Measurements from ENCODE around the gene GPR183.

GPR183 gene, protein sequence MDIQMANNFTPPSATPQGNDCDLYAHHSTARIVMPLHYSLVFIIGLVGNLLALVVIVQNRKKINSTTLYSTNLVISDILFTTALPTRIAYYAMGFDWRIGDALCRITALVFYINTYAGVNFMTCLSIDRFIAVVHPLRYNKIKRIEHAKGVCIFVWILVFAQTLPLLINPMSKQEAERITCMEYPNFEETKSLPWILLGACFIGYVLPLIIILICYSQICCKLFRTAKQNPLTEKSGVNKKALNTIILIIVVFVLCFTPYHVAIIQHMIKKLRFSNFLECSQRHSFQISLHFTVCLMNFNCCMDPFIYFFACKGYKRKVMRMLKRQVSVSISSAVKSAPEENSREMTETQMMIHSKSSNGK

DNA sequence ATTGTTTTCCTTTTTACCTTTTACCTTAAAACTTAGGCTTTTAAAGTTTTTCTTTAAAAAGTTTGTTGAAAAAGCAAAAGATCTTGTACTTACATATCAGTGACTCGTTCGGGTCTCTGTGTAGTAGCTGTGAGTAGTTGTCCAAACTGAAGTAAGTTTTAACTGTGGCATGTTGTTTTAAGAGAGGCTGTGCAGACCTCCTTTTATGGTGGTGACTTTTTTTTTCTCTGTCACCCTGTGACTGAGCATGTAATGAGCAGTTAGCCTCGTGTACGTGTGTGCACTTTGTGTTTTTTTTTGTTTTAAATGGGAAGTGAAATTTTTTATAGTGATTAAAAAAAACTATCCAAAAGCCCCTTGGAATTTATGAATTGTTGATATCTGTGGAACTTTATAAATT lies at the start of gene GPR183:
Gene GPR183 (minus strand): TSS at position 153 of the 400 bp plus-strand sequence. CDS start 11,254 bp downstream, outside the sequence.
- peak; percentile 54 for DNase-seq

DNA sequence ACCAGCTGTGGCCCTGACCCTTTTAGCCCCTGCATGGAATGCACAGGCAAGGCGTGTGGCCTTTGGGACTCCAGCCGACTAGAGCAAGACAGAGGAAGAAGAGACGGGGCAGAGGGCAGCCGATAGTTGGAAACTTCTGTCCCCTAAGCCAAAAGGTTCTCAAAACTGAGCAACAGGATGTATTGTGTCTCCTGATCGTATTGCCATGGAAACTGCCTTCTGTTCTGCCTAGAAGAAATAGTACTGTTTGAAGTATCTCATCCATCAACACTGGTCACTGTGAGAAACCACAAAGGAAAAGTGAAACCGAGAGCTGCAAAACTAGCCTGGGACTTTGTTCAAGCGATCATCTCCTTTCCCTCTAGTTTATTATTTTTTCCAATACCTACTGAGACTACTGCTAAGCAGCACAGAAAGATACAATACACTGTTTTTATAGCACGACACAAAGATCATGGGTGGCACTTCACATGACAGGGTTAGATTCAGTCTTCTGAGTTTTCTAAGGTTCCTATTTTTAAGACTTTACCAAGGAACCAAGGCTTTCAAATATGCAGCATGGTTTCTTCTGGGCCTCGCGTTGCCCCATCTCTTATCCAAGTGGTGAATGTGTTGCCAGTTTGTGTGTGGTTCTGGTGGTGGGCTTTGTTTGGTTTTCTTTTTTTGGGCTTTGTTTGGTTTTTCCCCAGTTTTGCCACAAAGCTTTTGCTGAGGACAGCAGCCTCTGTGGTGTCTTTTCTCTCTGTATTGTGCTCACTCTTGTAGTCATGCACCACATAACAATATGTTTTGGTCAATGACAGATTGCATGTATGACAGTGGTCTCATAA lies 49.3 kb upstream of the GPR183 start:
- DNase-seq, result peak; percentile 58

DNA sequence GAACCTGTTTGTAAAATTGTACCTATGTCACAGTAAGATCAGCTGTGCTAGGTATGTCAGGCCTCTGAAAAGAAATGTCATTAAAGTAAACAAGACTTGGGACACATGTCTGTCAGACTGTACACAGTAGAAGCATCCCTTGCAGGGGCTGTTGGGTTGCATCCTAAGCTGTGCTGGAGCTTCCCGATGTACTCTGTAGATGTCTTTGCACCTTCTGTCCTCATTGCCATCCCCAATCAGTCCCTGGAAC lies 48.7 kb upstream of the GPR183 start:
- no peak for DNase-seq

DNA sequence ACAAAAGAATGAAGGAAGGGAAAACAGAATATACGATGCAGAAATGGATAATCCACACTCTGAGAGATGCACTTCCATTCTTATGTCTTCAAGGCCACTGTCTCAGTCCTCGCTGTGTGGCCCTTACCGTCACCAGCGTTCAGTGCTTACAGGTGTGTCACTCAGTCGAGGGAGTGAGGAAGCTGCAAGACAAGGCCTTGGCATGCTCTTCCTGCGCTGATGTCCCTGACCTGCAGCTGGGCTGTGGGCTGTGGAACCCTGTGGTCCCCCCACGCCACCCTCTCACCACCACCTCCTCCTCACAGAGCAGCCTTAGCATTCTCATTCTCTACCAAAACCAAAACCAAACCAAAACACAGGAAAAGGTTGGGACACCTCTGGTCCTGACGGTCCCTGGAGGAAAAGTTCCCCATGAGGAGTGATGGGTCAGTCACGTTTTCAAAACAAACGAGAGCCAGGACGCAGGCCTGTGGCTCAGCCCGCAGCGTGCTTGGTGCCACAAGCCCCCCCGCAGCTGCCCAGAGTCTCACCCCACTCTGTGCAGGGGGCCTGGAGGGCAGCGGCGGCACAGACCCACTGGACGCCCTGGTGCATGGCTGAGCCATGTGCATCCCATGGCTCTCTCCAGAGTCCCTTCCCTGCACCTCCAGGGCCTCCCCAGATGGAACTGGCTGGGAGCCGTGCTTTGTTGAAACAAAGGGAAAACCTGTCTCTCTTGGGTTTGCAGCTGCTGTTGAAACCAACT lies 48.2 kb upstream of the GPR183 start:
- peak; percentile 53 for DNase-seq

DNA sequence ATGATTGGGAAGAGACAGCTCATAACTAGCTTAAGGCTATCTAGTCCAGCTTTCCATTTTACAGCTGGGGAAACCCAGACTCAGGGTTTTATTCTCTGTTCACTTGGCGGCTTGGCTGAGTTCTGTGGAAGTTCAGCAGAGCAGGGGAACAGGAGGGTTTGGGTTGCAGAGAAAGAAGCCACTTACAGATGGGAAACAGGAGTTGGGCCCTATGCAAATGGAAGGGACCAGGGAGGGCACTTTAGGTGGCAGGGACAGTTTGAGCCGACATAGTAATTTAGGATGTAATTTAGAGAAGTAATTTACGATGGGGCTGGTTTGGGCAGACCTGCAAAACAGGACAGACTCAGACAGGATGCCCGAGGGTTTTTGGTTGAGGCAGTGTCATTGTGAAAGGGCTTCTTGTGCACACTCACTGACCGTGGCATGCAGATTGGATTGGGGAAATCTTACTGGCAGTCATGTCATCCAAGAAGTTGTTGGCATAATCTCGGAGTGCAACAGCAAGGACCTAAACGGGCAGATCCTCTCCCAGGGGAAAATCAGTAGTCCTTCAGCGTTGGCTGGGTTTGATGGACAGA lies 47.3 kb upstream of the GPR183 start:
- peak; percentile 53 for DNase-seq

DNA sequence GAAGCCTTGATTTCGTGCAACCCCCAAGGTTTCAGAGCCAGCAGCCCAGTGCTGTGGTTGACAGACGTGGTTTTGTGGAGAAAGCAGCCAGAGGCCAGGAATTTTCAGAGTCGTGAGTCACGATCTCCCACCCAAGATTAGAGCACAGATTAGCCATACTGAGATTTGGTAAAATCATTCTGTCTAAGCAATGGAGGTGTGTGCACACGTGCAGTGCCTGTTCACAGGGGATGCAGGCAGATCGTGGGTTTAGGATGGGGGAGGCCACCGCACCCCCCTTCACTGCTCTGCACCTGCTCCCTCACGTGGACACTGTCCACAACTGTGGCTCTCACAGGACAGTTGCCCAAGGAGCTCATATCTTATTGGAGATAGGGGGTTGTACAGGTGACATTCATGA lies 46.6 kb upstream of the GPR183 start:
- DNase-seq, result peak; percentile 43

DNA sequence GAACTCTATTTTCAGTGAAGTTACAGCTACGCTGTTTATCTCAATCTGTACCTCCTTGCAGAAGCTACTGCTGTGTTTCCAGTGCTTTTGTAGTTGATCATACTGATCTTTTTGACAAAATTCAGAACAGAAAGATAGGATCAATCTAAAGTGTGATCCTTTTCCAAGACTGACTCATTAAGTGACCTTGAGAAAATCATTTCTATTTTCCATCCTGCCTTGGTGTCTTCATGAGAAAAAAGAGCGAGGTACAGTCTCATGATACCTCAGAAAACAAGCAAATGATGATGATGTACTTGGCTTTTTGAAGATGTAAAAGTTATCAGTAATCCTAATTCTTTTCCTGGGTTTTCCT lies 46.0 kb upstream of the GPR183 start:
- no peak for DNase-seq

DNA sequence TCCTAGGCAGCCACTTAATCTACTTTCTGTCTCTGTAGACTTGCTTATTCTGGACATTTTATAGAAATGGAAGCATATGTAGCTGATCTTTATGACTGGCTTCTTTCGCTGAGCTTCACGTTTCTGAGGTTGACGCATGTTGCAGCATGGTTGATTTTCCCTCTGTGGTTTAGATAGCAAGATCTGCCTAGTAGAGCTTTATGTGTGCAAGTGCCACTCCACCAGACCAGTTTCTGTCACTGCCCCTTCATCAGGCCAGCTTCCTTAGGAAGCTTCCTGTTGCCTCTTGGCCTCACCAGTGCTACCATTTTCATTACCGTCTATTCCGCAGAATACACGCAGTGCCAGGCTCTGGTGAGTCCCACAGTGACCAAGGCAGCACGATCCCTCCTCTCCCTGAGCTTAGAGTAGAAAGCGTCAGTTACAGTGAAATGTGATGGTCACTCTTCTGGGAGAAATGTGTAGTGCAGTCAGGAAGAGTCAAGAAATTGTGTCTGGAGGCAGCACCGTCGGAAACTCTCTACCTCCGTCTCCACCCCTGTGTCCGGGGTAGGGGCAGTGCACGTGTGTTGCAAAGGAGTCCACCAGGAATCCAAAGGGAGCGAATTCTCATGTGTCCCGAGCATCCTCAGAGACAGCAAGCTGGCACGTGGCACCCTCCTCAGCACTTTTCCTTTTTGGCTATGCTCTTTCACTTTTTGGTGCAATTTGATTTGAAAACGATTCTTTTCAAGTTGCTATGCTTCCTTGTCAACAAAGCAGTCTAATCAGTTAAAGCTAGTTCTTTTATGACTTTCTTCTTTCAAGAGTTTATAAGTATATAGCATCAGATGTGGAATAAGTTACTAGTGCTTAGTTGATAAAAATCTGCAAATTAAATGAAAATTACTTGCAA lies 45.4 kb upstream of the GPR183 start:
- DNase-seq, result peak; percentile 46

DNA sequence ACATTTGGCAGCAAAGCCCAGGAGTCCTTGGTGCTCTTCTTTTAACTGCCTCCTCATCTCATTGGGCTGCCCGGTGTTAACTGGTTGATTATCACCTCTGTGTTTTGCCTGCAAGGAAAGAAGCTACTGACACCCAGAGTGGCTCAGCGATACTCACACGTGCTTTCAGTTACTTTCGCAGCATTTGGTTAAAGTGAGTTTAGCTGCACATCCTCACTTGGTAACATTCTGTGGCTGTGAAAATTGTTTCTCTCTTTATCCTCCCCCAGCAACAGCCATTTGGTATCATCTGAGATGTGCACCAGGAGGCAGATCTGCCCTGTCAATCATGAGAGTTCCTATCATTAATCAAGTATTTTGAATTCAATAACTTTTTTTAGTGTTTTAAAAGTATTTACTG lies 44.6 kb upstream of the GPR183 start:
- DNase-seq, result peak; percentile 63

DNA sequence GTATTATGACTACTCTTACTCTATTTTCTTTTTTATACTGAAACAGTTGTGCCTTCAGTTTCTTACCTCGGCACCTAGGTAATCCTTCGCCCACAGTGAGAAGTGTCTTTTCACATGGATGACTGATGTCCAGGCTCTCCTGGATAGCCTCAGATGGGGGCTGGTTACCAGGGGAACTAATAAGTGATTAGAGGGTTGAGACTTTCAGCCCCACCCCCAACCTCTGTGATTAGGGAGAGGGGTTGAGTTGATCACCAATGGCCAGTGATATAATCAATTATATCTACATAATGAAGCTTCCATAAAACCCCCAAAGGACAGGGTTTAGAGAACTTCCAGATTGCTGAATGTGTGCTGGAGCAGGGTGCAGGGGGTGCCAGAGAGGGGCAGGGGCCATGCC lies 43.0 kb upstream of the GPR183 start:
- no peak for DNase-seq

DNA sequence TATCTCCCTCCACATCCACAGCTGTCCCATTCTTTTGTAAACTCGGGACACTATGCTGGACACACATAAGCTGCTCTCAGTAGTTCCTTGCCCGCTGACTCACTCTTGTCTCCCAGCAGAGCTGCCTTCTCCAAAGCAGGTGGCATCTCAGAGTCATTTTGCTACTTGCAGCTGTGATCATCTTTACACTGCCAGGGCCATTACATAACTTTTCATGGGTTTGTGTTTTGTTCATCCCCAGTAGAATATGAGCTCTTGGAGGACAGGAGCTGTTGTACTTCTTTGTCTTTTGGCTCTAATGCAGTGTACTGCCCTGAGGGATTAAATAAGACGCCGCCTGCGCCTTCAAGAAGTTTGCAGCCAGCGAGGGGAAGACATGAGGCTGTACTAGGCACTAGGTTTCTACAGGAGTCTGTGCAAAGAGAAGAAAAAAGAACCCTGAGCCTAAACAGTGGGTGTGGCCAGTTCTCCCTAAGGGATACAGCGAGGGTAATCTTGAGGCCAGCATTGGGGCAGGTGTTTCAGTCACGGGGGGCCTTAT lies 40.8 kb upstream of the GPR183 start:
- DNase-seq, result no peak

DNA sequence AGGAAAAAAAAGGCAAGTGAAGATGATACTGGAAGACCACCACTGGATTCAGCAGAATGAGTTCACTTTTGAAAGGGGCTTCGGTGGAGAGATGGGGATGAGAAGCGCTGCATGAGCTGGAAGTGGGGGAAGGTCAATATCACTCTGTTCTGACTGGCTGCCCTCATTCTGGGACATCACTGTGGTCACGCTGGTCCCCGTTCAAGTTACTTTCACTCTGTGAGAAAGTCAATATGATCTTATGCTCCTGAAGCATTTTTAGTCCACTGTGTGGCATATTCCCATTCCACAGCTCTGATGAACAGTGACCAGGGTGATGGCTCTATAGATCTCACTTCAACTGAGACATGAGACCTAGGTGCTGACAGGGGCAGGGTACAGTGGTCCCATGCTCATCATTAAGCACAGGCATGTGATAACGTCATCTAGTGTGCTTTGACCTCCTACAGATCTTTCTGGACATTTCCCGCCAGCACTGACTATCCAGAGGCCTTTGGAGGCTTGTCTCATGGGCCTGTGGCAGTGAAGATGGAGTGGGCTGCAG lies 40.2 kb upstream of the GPR183 start:
- DNase-seq, result no peak

DNA sequence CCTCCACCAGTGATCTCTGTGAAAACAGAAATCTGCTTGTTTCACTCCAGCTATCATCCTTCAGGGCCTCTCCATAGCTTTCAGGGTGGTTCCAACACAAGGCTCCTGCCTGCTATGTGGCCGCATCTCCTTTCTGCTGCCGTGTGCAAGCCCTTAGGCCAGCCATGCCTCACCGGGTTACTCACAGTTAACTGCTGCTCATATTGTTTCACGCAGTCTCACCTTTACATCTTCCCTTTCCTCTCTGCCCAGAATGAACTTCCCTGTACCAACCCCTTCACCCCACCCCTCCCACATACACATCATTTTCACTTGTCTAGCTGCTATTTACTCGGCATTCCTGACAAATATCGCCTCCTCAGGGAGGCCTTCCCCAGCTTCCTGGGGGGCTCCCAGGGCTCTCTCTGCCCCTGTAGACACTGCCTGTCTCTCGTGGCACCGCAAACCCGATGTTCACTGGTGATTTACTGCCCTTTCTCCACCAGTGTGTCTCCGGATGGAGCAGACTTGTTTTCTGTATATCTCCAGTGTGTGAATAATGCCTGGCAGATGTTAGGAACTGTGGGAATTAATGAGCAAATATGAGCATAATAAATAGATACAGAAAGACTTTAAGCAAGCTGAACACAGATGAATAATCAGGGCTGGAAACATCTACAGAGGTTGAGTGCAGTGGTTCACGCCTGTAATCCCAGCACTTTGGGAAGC lies 39.3 kb upstream of the GPR183 start:
- no peak for DNase-seq

DNA sequence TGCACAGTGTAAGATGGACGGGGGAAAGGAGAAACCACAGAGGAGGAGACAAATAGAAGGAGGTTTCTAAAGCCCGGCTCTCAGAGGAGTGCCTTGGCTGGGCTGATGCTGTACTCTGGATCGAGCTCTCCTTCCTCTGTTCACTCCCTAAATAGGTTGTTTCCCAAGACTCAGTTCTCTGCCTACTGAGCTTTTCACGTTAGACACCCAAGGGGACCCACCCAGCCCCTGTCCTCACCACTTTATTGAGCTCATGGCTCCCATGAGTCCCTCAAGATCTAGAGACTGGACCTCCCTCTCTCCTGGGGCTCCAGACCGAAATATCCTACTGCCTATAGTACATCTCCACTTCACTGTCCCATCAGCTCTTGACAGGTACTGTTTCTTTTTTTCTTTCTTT lies 38.1 kb upstream of the GPR183 start:
- no peak for DNase-seq

DNA sequence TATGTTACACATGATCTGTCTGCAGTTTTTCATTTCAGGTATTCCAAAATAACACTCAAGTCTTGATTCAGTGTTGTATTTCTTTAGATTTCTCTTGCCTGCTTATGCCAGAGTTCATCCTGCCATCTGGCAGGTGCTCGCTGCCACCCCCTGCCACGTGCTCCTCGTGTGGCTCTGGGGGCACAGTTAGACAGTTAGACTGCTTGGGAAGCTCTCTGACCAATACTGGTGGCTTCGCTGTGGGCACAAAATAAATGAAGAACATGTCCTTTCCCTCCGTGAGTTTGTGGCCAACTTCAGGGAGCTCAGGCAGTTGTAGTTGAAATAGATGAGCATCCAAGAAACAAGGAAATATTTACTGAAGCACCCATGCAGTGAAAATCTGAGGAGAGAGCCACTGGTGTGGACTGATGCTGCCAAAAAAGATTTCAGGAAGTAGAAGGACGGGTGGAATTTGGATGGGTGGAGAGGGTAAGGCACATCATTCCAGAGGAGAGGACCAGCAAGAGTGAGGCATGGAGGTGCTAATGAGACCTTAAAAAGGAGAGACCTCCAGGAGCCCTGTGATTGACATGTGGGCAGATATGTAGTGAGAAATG lies 37.5 kb upstream of the GPR183 start:
- no peak for DNase-seq

DNA sequence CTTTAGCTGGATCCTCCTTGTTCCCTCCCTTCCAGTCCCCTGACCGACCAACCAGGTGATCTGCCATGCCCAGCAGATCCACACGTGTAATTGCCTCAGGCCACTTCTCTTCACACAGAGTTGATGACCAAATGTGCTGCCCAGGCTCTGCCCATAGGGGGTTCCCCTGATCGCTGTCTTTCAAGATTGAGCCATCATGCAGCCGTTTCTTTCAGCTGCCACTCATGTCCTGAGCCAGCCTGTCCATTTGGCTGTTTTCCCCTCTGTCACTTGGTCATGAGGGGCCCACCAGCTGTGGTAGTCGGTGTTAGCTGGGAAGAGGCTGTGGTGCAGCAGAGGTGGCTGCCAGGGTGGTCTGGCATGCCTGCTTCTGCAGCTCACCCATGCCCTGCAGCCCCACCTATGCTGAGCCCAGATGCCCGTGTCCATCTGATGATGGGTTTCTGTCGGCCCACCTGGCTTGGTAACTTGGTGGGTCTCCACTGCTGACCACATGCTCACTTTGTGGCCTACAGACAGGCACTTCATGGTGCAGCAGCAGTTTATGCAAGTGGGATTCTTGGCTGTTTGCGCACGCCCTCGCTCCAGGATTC lies 35.6 kb upstream of the GPR183 start:
- no peak for DNase-seq

DNA sequence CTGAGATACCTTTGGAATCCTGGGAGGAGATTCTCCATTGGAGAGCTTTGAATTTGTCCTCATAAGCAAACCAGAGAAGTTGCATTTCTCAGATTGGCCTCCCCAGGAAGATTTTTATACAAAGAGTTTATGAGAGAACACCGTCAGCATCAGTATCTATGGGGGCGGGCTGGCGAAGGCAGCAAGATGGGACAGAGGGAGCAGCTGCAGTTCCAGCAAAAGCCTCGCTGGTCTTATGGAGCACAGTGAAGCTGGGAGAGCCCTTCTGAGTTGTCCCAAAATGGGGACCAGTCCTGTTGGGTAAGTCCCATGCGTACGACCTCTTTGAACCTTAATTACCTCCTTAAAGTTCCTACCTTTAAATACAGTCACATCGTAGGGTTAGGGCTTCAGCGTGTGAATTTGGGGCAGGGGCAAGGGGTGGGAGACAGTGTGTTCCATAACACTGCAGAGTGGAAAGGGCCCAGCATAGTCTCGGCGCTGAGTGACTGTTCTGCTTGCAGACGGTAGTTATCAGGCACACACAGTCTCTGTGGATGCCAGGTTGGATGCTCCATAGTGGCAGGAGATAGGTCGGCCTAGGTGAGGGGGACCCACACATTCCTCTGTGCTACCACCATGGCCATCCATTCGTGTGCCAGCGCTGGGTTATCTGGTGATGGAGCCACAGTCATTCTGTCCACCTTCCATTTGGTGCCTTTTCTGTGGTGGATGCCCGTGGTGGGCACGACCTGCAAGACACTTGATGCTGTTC lies 34.9 kb upstream of the GPR183 start:
- DNase-seq, result no peak

DNA sequence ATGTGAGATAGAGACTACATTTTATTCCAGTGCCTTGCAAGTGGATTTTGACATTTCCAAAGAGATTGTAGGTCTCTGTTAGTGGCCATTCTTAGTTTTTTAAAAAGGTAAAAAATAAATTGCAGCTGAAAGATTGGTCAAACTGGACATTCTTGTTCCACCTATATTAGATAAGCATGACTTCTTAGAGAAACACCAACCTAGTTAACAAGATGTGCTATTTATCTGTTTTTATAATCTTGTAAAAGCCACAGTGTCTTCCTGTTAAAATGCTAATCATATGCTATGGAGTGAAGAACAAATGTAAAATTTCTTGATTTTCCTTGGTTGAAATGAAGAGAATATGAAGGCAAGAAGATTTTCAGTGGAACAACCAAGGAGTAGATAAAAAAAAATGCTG lies 33.4 kb upstream of the GPR183 start:
- no peak for DNase-seq

DNA sequence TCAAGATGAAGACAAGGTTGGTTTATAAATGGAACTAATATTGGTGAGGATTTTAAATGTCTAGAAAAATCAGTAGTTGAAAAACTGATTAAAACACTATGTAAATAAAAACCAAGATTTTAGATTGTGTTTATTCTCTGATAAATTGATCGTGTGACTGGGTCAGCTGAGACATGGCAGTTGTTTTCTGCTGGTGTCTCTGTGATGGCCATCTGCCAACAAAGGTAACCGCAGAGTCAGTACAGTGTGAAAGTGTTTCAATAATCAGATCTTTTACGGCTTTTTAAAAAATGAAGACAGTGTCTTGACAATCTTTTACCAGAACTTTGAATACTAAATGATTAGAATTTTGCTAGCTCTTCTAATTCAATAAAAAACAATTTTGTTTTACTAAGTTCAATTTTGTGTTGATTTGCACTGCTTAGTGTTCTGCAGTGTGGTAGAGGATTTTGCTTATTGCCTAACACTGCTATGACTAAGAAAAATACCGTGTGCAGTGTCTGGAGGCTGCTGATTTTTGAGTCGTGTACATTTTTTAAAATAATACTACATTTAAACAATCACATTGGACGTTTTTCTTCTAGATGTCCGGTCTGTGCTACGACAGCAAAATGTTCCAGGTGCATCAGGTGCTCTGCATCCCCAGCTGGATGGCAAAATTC lies 32.7 kb upstream of the GPR183 start:
- peak; percentile 75 for DNase-seq

Measured in CD4-positive, alpha-beta T cell treated with Interleukin-17A for 4 hours (primary cell).